GM23248 (cell line): ENCODE measurements around the gene NPIPB4.
"Not testable (repeated sequence)": the region's sequence is repeated elsewhere in the genome, so short reads cannot be mapped to it uniquely, and the experiment has no call there.

Experiments
- EZH2 ChIP-seq: fragments of 200-600 bp; sonication (generic); IDR thresholded peaks from 2 replicates; pipeline ENCODE4 v1.6.1; 2018; ENCODE audit warnings: antibody characterized with exemption, mild to moderate bottlenecking; ENCODE audit not compliant: insufficient read depth, poor library complexity, severe bottlenecking
- EZH2phosphoT487 ChIP-seq: fragments of 200-600 bp; sonication (generic); IDR thresholded peaks from 2 replicates; pipeline ENCODE4 v1.6.1; 2018; ENCODE audit warnings: antibody characterized with exemption, moderate library complexity, mild to moderate bottlenecking, low read depth; ENCODE audit not compliant: insufficient read depth

GRCh38 chr16:21802375-21802663, 55.2 kb downstream of the NPIPB4 start:
- TF ChIP-seq EZH2phosphoT487, EZH2: not testable (repeated sequence)
